Naive thymus-derived CD4-positive, alpha-beta T cell (primary cell): Measurements from ENCODE around the gene KRT74. TPM values are rescaled to one million over a fixed set of nuclear protein-coding genes. Genes with fewer than 3 reads are reported as not detected.

Experiments
- ATAC-seq: fragments of 150-1000 bp; cut with Tn5 transposase; 2 replicates; pipeline ENCODE4 v1.10.0; 2021; ENCODE audit warnings: mild to moderate bottlenecking, moderate library complexity
- CTCF ChIA-PET: fragments of 350-600 bp; sonication (Branson Sonifier 250); formaldehyde crosslinking; loops from one replicate; lab custom pipeline; 2021; ENCODE audit warnings: antibody characterized with exemption; lab: Charles Lee
- POLR2A ChIA-PET: fragments of 350-600 bp; sonication (Branson Sonifier 250); formaldehyde crosslinking; loops from one replicate; lab custom pipeline; 2021; ENCODE audit warnings: antibody characterized with exemption, inconsistent platforms; lab: Charles Lee
- DNase-seq, 9 donors: peaks; one replicate each; pipeline versions ENCODE4 v3.0.0 to v3.0.0-alpha.2; 2020 to 2022; ENCODE audit warnings: mixed read lengths in 1 of 9
- H3K27ac ChIP-seq: one replicate; pipeline ENCODE4 v1.7.0; 2013; ENCODE audit warnings: mild to moderate bottlenecking, low read depth, low read length, moderate library complexity
- H3K27me3 ChIP-seq, 2 donors: one replicate each; pipeline ENCODE4 v1.7.0; 2013; ENCODE audit warnings: low read length in 2 of 2, mild to moderate bottlenecking in 2 of 2, moderate library complexity in 2 of 2; ENCODE audit not compliant: control insufficient read depth in 2 of 2, insufficient read depth in 2 of 2
- H3K36me3 ChIP-seq, 3 experiments: 1 replicate in 2 of 3; 2 replicates in 1 of 3; pipeline ENCODE4 v1.7.0; 2013; ENCODE audit warnings: low read length in 3 of 3, mild to moderate bottlenecking in 3 of 3, moderate library complexity in 1 of 3; ENCODE audit not compliant: insufficient read depth in 3 of 3, control insufficient read depth in 2 of 3
- H3K4me1 ChIP-seq, 2 donors: one replicate each; pipeline ENCODE4 v1.7.0; 2013; ENCODE audit warnings: low read length in 2 of 2, mild to moderate bottlenecking in 2 of 2, moderate library complexity in 1 of 2; ENCODE audit not compliant: control insufficient read depth in 2 of 2, insufficient read depth in 2 of 2
- H3K4me3 ChIP-seq: 2 replicates; pipeline ENCODE4 v1.7.0; 2013; ENCODE audit warnings: mild to moderate bottlenecking, low read length
- H3K9me3 ChIP-seq, 3 experiments: 1 replicate in 2 of 3; 2 replicates in 1 of 3; pipeline ENCODE4 v1.7.0; 2013; ENCODE audit warnings: low read length in 3 of 3; ENCODE audit not compliant: control insufficient read depth in 2 of 3
- H3K27ac Mint-ChIP-seq, 9 donors: one replicate each; pipeline ENCODE4 v1.8.0; 2020 to 2022; ENCODE audit warnings: mixed read lengths in 9 of 9, mild to moderate bottlenecking in 8 of 9, moderate library complexity in 5 of 9, inconsistent platforms in 2 of 9
- H3K27me3 Mint-ChIP-seq, 5 donors: one replicate each; pipeline ENCODE4 v1.8.0; 2021 to 2022; ENCODE audit warnings: mixed read lengths in 5 of 5, mild to moderate bottlenecking in 1 of 5
- H3K36me3 Mint-ChIP-seq, 5 donors: one replicate each; pipeline ENCODE4 v1.8.0; 2020 to 2022; ENCODE audit warnings: mixed read lengths in 5 of 5, mild to moderate bottlenecking in 3 of 5, inconsistent platforms in 1 of 5
- H3K4me1 Mint-ChIP-seq, 7 donors: one replicate each; pipeline ENCODE4 v1.8.0; 2020 to 2022; ENCODE audit warnings: mixed read lengths in 7 of 7, mild to moderate bottlenecking in 3 of 7, inconsistent platforms in 1 of 7
- H3K4me3 Mint-ChIP-seq, 10 donors: one replicate each; pipeline ENCODE4 v1.8.0; 2020 to 2022; ENCODE audit warnings: mild to moderate bottlenecking in 10 of 10, mixed read lengths in 10 of 10, moderate library complexity in 6 of 10, inconsistent platforms in 2 of 10
- H3K9me3 Mint-ChIP-seq, 11 donors: one replicate each; pipeline ENCODE4 v1.8.0; 2020 to 2022; ENCODE audit warnings: mixed read lengths in 11 of 11, mild to moderate bottlenecking in 4 of 11, inconsistent platforms in 1 of 11, moderate library complexity in 1 of 11
- intact Hi-C, 2 donors: fragments of 100-400 bp; cut with micrococcal nuclease; formaldehyde crosslinking; loops; one replicate each; pipeline ENCODE4 v1.15.1; 2023
- polyA plus RNA-seq, 2 donors: library from polyadenylated mRNA; unstranded; fragments of 300-500 nt; fragmentation: Illumina TruSeq; gene quantifications; one replicate each; pipeline ENCODE4 v1.2.3, GENCODE V29; 2021
- total RNA-seq, 6 experiments: library from RNA in 5 of 6; stranded (reverse) in 5 of 6; gene quantifications; 1 replicate in 5 of 6; 2 replicates in 1 of 6; pipeline ENCODE4 v1.2.3 and lab custom pipeline; 2021 to 2026

KRT74 gene
- total and polyA plus RNA-seq, 7 experiments from 2014 or later, result 0.12 to 1.2 (median 0.90) TPM; not detected in 3

- no peak overlapping the region for H3K4me3 ChIP-seq
- ChIA-PET POLR2A (no interaction called here), CTCF (no interaction called here)
- Mint-ChIP-seq H3K4me3 (peak overlapping the region in 1 of 10 donors; percentile 39), H3K9me3 (no peaks in the 10 kb centered on the region), H3K27me3 (peaks cover 7 to 41% (median 9%) of the 10 kb centered on the region in 5 donors), H3K36me3 (no peaks in the 10 kb centered on the region), H3K27ac (no peak overlapping the region), H3K4me1 (peaks cover 0 to 34% (median 0%) of the 10 kb centered on the region in 7 donors)
- H3K9me3 ChIP-seq, result no peaks in the 10 kb centered on the region
- ATAC-seq, result no peak
- no peak overlapping the region for H3K27ac ChIP-seq
- no peaks in the 10 kb centered on the region for H3K36me3 ChIP-seq
- intact Hi-C loops, result no loop called here
- peaks cover 0 to 36% of the 10 kb centered on the region in 2 donors for H3K4me1 ChIP-seq
- no peaks in the 10 kb centered on the region for H3K27me3 ChIP-seq
- no peak for DNase-seq
Observed at GRCh38 chr12:52558781-52559445, 14.7 kb downstream of the KRT74 start.

DNA sequence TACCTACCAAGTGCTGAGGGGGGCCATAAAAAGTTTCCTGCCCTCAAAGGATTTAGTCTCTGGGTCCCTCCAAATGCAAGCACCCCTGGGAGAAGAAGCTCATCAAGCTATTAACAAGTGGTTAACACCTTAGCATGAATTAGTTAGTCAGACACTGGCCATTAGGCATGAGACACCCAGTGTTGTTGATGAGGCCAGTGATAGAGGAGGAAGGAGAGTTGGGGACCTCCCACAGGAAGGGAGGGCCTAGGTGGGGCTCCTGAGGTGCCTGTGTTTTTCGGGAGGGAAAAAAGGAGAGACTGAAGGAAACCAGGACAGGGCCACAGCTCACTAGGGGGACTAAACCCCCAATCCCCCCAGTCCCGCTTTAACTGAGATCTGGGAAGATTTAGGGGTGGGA, 16.2 kb downstream of the KRT74 start:
- intact Hi-C loops, result no loop called here
- no peak for DNase-seq
- Histone ChIP-seq H3K9me3 (no peaks in the 10 kb centered on the region), H3K27ac (no peak overlapping the region), H3K27me3 (no peaks in the 10 kb centered on the region), H3K4me3 (no peak overlapping the region), H3K36me3 (no peaks in the 10 kb centered on the region), H3K4me1 (peaks cover 0 to 36% of the 10 kb centered on the region in 2 donors)
- Mint-ChIP-seq H3K36me3 (no peaks in the 10 kb centered on the region), H3K4me1 (peaks cover 0 to 34% (median 0%) of the 10 kb centered on the region in 7 donors), H3K4me3 (peak overlapping the region in 1 of 10 donors; percentile 7), H3K27ac (peak overlapping the region in 2 of 9 donors; percentile 13 to 30), H3K9me3 (no peaks in the 10 kb centered on the region), H3K27me3 (peaks cover 7 to 36% (median 9%) of the 10 kb centered on the region in 5 donors)
- CTCF ChIA-PET, result no interaction called here
- ATAC-seq, result no peak
- POLR2A ChIA-PET, result no interaction called here

DNA sequence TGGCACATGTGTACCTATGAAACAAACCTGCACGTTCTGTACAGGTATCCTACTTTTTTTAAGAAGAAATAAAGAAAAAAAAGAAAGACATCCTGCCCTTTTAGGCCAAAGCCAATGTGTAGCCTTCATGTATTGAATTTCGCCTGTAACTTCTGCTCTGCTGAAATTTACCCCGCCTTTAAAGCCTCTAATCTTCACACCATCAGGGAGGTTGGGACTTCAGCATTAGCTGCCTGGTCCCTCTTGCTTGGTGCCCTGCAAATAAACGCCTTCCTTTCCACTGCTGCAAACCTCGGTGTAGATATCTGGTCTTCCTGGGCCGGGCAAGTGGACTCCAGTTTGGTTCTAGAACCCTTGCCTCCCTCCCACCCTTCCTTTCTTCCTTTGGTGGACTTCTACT, 18.1 kb downstream of the KRT74 start:
- Mint-ChIP-seq H3K9me3 (no peaks in the 10 kb centered on the region), H3K27ac (peak overlapping the region in 1 of 9 donors; percentile 34), H3K4me3 (no peak overlapping the region), H3K4me1 (peaks cover 0 to 33% (median 0%) of the 10 kb centered on the region in 7 donors), H3K36me3 (no peaks in the 10 kb centered on the region), H3K27me3 (peaks cover 7 to 30% (median 9%) of the 10 kb centered on the region in 5 donors)
- Histone ChIP-seq H3K27me3 (no peaks in the 10 kb centered on the region), H3K4me3 (no peak overlapping the region), H3K36me3 (no peaks in the 10 kb centered on the region), H3K4me1 (peaks cover 0 to 36% of the 10 kb centered on the region in 2 donors), H3K9me3 (no peaks in the 10 kb centered on the region), H3K27ac (no peak overlapping the region)
- ChIA-PET POLR2A (no interaction called here), CTCF (no interaction called here)
- DNase-seq (no peak), ATAC-seq (peak; percentile 46)
- intact Hi-C loops, result no loop called here

GRCh38 chr12:52552681-52553195, 20.9 kb downstream of the KRT74 start, which contains the start of gene KRT71:
TSS of gene KRT71 (minus strand) at chr12:52553145. CDS start at chr12:52553077, 68 bp downstream.
- Histone ChIP-seq H3K4me3 (no peak within 1 kb of the TSS), H3K36me3 (no peaks in the 10 kb centered on the region), H3K4me1 (peaks cover 0 to 24% of the 10 kb centered on the region in 2 donors), H3K9me3 (no peaks in the 10 kb centered on the region), H3K27ac (no peak within 1 kb of the TSS), H3K27me3 (no peaks in the 10 kb centered on the region)
- ChIA-PET CTCF (no interaction called here), POLR2A (no interaction called here)
- Mint-ChIP-seq H3K4me1 (peaks cover 0 to 13% (median 0%) of the 10 kb centered on the region in 7 donors), H3K4me3 (no peak within 1 kb of the TSS), H3K27me3 (peaks cover 0 to 21% (median 0%) of the 10 kb centered on the region in 5 donors), H3K36me3 (no peaks in the 10 kb centered on the region), H3K27ac (no peak within 1 kb of the TSS), H3K9me3 (no peaks in the 10 kb centered on the region)
- intact Hi-C loops, result no loop called here
- DNase-seq, result no peak
- no peak for ATAC-seq

DNA sequence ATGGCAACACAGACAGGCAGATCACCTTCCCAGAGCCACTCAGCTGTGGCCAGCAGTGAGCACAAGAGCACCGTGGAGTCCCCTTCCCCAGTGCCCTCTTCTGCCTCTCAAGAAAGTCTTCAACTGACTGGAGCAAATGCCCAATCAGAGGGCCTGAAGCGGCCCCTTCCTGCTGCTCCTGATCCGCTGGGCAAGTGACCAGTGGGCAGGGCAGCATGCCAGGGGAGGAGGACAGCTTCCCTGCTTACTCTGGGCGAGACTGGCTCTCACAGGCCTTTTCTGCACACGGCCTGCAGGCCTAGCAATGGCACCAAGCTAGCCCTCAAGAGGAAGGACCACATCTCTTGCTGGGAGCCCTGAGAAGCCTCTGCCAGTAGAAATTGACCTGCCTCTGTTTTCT, 21.6 kb downstream of the KRT74 start:
- Histone ChIP-seq H3K9me3 (no peaks in the 10 kb centered on the region), H3K27me3 (no peaks in the 10 kb centered on the region), H3K27ac (no peak overlapping the region), H3K4me3 (no peak overlapping the region), H3K4me1 (peaks cover 0 to 24% of the 10 kb centered on the region in 2 donors), H3K36me3 (no peaks in the 10 kb centered on the region)
- ATAC-seq, result no peak
- Mint-ChIP-seq H3K27me3 (peaks cover 0 to 21% (median 0%) of the 10 kb centered on the region in 5 donors), H3K9me3 (no peaks in the 10 kb centered on the region), H3K4me3 (no peak overlapping the region), H3K36me3 (no peaks in the 10 kb centered on the region), H3K4me1 (peaks cover 0 to 13% (median 0%) of the 10 kb centered on the region in 7 donors), H3K27ac (no peak overlapping the region)
- no peak for DNase-seq
- POLR2A ChIA-PET, result no interaction called here
- CTCF ChIA-PET, result no interaction called here
- intact Hi-C loops, result no loop called here

- Mint-ChIP-seq H3K27me3 (peaks cover 0 to 21% (median 0%) of the 10 kb centered on the region in 5 donors), H3K27ac (peak overlapping the region in 1 of 9 donors; percentile 38), H3K36me3 (no peaks in the 10 kb centered on the region), H3K4me1 (peaks cover 0 to 13% (median 0%) of the 10 kb centered on the region in 7 donors), H3K9me3 (no peaks in the 10 kb centered on the region), H3K4me3 (no peak overlapping the region)
- Histone ChIP-seq H3K9me3 (no peaks in the 10 kb centered on the region), H3K27me3 (no peaks in the 10 kb centered on the region), H3K27ac (no peak overlapping the region), H3K4me3 (no peak overlapping the region), H3K36me3 (no peaks in the 10 kb centered on the region), H3K4me1 (peaks cover 0 to 19% of the 10 kb centered on the region in 2 donors)
- CTCF ChIA-PET, result interaction anchor here (0.5 kb wide), 1 partner anchor 389 kb away, joined by 5 read pairs; no protein-coding TSS in a partner anchor
- intact Hi-C loops, result no loop called here
- ATAC-seq, result no peak
- POLR2A ChIA-PET, result no interaction called here
- no peak for DNase-seq
Observed at GRCh38 chr12:52551216-52551865, 22.3 kb downstream of the KRT74 start.
